Stimulated activated CD8-positive, alpha-beta memory T cell treated with anti-CD3 and anti-CD28 coated beads, Interleukin-4, amount 100 ng/mL, for 24 hours (primary cell): ENCODE measurements around the gene SRPK3.
"Not testable (repeated sequence)": the region's sequence is repeated elsewhere in the genome, so short reads cannot be mapped to it uniquely, and the experiment has no call there.

Experiments used
- DNase-seq: peaks from one replicate; pipeline ENCODE4 v3.0.0-alpha.2; 2020; ENCODE audit warnings: low read depth

Gene SRPK3

DNA sequence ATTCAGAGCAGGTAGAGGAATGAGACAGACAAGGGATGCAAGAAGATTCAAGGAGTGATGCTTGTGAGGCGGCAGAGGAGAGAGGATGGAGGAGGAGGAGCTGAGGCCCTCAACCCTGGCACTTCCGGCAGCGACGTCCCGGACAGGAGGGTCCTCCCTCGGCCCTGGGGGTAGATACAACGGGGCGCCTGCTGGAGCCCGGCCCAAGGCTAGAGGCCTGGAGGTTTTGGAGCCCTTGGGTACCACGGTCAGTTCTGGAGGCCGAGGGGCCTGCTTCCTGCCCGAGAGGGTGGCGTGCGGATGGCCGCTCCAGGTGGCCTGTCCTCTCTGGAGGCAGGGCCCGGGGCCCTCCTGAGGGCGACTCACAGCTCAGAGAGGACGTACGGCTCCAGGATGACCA, 27.1 kb downstream of the SRPK3 start:
- no peak for DNase-seq

DNA sequence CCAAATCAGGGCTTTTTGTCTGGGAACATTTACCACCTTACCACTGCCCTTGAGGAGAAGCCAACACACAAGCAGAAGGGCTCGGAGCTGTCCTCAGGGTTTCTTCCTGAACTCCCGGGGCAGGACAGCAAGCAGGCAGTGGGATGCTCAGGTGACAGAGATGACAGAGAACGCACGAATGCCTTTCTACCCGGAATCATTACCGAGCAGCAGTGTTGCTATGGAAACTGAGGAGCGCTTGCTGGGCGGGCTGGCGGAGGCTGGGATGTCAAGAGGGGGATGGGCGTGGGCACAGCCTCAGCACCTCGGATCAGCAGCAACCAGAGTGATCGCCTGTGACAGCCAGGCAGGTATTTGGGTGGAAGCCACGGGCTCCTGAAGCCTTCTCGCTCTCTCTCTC, 31.4 kb downstream of the SRPK3 start:
- no peak for DNase-seq

DNA sequence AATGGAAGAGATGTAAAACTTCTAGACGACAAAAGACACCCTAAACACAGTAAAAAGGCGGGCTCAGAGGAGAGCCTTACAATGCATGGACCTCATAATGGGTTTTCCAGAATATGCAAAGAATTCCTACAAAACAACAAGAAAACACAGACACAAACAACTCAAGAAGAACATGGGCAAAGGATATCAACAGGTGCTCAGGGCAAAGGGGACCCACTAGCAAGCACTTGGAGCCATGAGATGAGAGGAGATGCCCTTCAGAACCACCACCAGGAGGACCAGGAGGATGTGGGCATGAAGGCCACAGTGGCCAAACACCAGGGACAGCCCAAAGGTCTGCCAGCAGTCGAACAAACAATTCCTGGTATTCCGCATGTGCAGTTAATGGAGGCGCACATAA, 32.3 kb downstream of the SRPK3 start:
- DNase-seq: no peak

DNA sequence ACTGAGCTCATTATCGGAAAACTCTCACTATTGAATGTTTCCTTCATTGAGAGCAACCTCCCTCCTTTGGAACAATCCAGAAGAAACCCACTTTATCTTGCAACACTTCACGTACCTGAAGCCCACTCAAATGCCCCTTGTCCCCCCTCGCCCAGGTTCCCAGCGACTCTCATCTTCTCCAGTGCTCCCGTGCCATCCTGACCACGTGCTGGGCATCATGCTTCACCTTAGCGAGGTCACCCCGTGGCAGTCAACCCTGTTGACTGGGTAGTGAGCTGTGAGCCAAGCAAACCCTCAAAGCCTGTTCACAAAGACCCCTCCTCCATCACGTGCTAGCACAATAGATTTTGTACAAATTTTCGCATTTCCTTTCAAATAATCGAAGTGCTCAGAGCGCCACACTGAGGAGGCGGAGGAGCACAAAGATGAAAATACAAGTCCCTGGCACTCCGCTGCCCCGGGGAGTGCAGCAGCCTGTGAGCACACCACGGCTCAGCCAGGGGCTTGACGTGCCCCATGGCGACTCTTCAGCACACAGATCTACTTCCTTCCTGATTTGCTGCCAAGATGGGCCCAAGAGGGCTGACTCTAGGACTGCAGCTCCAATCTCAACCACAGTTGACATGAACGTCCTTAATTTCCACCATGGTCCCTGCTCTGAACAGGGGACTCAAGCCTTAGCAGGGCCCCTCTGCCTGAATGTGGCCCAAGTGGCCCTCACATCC, 33.9 kb downstream of the SRPK3 start:
- no peak for DNase-seq

DNA sequence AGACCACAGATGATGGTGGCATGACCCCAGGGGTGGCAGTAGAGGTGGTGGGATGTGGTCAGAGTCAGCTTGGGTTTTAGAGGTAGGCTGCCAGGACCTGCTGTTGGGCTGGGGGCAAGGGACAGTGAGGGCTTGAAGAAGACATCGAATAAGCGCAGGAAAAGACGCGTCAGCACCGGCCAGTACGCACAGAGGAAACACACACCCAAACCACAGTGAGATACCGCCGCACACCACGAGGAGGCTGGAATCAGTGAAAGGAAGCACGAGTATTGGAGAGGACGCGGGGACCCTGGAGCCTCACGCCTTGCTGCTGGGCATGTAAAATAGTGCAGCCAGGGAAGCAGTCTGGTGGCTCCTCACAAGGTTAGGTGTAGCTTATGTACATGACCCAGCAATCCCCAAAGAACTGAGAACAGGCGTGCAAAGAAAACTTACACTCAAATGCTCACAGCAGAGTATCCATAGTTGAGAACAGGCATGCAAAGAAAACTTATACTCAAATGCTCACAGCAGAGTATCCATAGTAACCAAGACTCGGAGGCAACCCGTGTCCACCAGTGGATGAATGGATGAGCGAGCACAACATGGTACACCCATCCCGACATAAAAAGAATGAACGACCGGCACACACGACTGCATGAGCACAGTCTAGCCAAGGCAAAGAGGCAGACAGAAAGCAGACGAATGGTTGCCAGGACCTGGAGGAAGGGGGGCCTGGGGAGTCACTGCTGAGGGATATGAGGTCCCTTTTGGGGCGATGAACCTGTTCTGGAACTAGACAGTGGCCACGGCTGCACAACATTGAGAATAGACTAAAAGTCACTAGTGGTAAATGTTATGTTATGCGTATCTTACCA, 36.2 kb downstream of the SRPK3 start:
- DNase-seq: peak; percentile 23

DNA sequence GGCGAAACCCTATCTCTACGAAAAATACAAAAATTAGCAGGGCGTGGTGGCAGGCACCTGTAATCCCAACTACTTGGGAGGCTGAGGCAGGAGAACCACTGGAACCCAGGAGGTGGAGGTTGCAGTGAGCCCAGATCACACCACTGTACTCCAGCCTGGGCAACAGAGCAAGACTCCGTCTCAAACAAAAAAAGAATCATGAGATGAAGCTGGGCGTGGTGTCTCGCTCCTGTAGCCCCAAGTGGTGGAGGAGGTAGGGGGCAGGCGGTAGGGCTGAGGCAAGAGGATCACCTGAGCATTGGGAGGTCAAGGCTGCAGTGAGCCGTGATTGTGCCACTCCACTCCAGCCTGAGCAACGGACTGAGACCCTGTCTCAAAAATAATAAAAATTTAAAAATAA, 37.2 kb downstream of the SRPK3 start:
- DNase-seq: not testable (repeated sequence)

DNA sequence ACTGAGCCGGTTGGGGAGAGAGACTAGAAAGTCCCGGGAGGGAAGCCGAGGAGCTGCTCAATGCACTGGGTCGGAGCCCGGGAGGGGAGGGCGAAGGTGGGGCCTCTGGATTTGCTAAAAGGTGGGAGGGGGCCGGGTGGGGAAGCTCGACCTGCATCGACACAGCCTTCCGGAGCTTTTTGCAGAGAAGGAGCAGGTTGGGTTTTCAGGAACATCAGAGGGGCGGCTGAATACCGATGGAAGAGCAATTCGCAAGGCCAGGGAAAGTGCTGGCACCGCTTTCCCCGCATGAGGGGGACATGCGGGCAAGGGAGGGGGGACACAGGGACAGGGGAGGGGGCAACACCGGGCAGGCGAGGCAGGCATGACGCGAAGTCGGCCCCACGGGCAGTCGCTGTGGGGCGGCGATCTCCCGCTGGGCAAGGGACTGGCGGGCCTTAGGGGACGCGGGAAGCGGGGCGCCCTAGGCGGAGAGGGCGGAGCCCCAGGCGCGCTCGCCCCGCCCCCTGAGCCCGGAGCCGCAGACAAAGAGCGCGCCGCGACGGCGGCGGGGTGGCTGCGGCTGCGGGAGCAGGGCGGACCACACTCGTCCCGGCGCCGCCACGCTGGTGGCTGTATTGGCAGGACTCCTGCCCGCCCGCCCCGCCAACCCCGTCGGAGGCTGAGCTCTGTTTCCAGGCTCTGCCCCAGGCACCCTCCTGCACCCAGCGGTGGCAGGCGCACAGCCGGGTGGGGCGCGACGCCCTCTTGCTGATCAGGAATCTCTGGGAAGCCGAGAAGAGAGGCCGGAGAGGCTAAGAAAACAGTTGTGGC, 37.9 kb downstream of the SRPK3 start:
- DNase-seq: peak; percentile 34

DNA sequence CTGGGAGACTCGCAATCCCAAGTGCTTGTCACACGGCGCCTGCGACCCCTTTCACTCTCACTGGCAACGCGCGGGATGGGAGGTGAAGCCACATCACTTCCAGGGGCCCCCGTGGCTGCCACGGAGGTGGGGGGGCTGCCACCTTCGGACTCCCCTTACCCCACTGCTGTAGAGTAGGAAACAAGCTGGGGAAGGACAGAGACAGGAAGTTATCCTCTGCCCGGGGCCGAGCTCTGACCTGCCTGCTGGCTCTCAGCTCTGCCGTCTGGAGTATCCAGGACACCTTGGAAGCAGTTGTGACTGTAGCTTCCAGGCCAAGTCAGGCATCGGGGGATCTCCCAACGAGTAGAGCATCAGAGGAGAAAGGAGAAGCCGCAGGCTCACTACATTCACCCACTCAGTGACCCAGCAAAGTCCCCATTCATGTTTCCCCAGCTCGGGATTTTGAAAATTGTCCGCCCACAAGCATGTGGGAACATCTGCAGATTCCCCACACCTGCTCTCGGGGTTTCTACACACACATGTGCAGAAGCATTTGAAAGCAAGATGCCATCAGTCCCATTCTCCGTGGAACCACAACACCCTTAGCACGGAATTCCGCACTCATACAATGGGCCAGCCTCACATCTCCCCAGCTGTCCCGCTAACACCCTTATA, 38.7 kb downstream of the SRPK3 start:
- DNase-seq: no peak

DNA sequence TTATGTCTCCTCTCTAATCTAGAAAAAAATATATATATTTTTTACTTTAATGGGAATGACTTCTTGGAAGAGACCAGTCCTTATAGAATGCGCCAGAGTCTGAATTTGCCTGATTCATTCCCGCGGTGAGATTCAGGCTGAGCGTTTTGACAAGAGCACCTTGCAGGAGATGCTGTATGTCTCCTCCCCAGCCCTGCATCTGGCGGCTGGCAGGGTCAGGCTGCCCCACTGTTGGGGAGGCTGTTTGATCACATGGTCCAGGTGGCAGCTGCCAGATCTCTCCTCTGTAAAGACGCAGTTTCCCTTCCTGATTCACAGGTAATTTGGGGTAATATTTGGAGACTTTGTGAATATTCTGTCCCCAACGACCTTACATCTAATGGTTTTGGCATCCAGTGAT, 39.8 kb downstream of the SRPK3 start:
- no peak for DNase-seq

DNA sequence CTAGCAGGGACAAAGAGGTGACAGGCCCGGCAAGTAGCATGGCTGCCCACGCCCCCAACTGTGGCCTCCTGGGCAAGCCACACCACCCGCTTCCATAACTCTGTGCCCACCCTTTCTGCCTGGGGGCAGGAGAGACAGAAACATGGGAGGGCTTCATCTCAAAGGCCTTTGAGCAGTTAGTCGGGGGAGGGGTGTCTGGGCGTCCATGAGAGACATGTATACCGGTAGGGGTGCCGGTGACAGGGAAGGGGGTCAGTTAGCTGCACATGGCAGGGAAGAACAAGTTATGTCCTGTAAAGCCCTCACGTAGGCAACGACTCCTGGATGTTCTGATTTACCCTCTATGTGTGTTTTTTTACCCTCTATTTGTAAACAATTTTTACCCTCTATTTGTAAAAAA, 40.2 kb downstream of the SRPK3 start:
- no peak for DNase-seq

DNA sequence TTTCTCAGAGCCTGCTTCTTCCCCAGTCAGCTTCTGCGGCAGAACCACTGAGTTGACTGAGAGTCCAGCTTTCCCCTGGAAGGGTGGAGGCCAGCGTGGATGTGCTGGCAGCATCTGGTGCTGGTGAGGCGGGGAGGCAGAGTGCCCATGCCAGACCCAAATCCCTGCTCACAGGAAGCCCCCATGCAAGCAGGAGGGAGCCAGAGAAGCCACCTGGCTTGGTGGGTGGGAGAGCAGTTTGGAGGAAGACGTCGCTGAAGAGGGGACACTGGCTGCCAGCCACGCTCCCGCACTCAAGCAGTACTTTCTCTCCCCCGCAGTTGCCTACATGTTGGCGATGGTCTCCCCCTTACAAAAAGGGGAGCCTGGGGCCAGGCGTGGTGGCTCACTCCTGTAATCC, 43.5 kb downstream of the SRPK3 start:
- no peak for DNase-seq

DNA sequence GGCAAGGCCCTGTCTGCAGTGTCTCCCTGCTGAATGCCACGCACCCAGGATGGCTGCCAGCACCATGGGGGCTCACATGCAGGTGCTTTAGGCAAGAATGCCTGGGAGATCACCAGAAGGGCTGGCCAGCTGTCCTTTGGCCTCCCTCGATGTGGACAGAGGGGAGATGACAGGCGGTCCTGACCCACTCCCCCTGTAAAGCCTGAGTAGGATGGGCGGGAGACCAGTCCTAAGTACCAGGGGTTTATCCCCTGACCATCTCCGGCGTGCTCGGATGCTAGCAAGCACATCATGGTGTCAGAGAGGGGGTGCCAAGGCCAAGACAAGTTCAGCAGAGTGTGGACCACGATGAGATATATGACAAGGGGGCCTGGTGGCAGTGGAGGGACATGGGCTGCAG, 44.2 kb downstream of the SRPK3 start:
- DNase-seq: no peak

DNA sequence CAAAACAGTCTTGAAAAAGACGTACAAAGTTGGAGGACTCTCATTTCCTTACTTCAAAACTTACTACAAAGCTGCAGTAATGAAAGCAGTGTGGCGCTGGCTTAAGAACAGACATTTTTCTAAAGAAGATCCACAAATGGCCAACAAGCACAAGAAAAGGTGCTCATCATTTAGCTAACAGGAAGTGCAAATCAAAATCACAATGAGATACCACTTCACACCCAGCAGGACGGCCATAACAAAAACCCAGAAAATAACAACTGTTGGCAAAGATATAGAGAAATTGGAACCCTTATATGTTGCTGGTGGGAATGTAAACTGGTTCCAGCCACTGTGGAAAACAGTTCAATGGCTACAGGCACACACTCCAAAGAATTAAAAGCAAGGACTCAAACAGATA, 46.2 kb downstream of the SRPK3 start:
- no peak for DNase-seq

DNA sequence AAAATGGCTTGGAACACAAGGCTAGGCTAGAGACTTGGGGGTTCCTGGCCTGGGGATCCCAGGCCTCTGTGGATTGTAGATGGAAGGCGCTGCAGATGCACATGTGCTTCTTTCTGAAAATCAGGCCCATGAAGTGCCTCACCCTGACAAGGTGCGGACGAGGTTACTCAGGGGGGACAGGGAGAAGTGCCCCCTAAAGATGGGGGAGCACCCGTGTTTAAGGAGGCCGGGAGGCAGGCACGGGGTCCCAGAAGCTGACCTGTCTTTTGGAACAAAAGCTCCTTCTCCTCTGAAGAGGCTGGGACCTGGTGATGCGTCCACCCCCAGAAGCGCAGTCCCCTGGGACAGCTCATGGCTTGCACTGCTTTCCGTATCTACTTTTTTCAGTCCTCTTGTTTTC, 47.1 kb downstream of the SRPK3 start:
- DNase-seq: no peak

DNA sequence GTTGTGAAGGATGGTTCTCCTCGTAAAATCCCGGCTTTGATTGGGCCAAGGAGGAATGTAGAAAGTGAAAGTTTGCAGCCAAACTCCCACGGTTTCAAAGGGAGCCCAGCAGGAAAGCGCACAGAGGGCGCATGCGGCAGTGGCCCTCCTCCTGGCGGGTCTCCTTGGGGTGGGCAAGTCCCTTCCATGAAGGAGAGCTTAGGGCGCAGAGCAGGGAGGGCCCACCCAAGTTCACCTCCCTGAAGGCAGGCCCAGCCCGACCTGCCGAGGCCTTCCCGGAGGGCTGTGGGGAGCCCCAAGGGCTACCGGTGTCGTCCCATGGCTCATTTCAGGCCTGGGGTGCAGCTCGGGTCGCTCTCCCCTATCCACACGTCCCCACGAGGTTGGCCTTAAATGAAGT, 47.5 kb downstream of the SRPK3 start:
- no peak for DNase-seq

DNA sequence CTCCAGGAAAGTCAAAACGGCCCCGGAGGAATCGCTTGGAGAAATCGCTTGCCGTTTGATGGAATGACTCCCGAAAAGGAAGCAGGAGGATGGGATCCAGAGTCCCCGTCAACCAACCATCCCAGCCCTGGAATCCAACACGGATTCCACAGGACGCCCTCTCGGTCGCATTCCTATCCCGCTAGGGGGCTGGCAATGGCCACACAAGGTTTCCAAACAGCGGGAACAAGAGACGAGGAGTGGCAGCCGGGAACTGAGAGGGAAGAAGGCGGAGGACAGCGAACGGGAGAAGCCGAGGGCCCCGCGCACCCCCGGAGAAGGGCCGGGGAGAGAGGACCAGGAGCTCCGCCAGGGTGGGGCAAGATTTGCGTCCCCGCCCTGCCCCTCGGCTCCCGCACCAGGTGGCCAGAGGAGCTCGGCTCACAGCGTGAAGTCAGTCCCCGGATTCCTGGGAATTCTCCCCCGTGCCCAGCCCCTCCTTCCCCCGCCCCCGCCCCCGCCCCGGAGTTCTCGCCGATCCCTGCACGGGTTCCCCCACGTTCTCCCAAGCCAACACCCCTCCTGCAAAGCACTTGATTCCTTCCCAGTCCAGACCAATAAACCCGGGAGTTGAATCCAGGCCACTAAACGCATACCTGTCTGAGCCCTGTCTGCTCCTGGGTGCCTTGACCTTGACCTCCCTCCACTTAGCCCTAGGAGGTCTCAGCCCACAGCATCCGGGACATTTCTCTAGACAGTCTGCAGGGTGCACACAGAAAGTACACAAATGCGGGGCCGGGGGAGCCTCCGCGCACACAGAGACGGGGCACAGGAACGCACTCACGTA, 48.1 kb downstream of the SRPK3 start:
- DNase-seq: no peak

DNA sequence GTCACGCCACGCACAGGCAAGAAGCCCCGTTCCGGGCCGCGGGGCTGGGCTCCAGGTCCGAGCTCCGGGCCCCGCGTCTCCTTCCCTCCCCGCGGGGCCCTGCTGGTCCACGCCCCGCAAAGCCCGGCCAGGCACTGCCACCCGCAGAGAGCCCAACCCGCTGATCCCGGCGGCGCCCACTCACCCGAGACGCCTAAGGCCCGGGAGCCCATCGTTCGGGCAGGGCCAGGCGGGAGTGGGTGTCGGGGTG, 48.6 kb downstream of the SRPK3 start:
- no peak for DNase-seq

DNA sequence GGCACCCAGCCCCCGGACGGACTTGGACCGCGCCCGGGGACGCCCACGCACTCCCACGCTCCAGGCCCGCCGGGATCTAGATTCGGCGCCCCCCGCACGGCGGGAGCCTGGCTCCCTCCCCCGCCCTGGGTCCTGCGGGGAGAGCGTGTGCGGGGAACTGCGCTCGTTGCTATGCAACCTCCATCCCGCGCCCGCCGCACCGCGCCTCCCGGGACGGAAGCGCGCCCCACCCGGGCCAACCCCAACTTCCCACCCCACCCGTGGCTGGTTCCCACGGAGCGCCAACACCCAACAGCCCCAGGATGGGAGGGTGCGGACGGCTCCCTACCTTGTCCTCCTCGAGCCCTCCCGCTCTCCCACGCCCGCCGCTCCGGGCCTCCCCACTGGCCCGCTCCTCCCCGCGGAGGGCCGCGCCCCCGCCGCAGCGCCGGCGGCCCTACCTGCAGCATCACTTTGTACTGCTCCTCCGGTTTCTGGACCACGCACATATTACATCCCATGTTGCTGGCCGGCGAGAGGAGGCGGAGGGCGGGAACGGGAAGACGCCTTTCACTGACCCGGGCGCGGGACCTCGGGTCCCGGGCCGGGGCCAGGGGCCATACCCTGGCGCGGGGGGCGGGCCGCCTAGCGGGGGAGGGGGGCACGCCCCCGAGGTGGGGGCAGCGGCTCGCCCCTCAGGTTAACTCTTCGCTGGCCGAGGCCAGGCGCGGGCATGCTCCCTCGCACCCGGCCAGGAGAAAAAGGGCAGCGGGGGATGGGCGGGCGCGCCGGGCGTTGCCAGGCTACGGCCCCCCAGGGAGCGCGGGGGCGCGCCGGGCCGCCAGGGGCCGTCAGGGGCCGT, 49.2 kb downstream of the SRPK3 start, which contains the start of gene PDZD4:
Gene PDZD4, minus strand, starts transcription at position 746 of the 841 bp plus-strand sequence. Its CDS starts 246 bp downstream, at position 500.
- DNase-seq: no peak

DNA sequence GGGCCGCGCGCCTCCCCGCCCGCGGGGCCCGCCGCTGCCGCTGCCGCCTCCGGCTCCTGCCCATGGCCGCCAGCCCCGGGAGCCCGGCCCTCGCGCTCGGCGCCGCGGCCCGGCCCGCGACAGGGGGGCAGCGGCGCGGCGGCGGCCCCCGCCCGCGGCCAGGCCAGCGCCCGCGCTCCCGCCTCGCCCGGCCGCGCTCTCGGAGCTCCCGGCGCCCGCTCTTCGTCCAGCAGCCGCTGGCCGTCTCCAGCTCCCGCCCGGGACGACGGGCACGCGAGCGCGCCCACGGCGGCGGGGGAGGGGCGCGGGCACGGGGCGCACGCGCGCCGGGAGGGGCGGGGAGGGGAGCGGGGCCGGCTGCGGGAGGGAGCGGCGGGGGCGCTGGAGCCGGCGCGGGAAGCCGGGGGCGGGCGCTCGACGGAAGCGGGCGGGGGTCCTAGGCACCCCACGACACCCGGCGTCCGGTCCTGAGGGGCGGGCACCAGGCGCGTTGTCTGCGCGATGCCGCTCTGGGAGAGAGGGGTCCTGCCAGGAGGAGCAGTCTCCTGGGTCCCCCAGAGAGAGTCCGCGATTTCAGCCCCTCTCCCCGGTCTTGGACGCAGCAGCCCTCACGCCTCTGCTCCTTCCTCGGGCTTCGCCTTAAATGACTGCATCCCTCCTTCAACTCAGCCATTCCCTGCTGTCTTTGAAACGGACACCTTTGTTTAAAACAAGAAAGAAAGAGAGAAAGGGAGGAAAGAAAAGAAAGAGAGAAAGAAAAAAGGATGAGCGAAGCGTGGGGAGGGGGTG, 50.0 kb downstream of the SRPK3 start:
- no peak for DNase-seq
